Measurements from ENCODE around the gene OR2D3.
"Not testable (repeated sequence)": the region's sequence is repeated elsewhere in the genome, so short reads cannot be mapped to it uniquely, and the experiment has no call there.

Gene OR2D3

GRCh38 chr11:6928916-6929315 lies 8.1 kb downstream of the OR2D3 start:
- DNase-seq = no peak

DNA sequence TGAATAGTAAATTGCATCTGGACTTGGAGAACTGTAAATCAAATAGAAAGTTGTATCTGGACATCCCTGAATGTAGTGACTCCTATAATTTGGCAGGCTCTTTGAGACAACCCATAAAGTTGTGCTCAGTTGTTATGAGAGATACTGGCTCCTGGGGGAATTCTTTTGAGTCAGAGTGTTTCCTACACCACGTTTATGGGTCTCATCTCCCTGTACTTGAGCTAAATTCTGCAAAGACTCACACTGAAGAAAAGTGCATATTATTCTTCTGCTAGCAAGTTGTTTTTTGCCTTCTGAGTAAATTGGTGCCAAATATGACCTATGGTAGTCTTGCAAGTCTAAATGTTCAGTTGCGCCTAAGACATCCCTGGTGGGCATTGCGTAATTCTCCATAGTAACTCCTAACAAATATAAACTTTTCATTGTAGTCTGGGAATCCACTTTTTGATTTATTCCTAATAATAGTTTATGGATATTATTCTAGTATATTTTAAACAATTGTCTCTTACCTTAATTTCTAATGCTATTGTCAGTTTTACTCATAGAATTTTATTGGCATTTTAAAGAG lies 10.4 kb downstream of the OR2D3 start:
- DNase-seq = no peak

DNA sequence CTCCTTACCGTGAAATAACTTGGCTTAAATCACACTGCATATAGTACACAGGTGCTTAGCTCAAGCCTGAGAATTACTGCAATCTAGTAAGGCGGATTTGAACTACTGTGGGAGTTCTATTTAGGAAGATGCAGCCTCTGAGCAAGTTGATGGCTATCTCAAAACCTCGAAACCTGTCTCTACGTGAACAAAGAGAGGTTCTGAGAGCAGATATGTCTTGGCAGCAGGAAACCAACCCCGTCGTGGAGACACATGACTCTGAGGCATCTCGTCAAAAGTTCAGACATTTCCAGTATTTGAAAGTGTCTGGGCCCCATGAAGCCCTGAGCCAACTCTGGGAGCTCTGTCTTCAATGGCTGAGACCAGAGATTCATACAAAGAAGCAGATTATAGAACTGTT lies 11.3 kb downstream of the OR2D3 start:
- no peak for DNase-seq

DNA sequence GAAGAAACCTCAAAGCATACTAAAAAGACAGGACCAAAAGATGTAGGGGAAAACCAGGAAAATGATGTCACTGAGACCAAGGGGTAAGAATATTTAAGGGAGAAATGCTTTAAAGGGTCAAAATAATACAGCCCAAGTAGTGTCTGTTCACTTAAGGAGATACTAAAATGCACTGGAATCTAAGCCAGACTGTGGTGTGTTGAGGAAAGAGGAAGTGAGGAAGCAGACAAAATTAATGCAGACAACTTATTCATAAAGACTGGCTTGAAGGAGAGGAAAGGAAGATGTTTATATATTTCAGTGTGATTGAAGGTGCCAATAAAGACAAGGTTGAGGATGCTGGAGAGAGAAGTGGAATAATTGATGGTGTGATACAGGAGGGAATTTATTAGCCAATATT lies 21.2 kb downstream of the OR2D3 start:
- DNase-seq = no peak

- DNase-seq = no peak
Measured at GRCh38 chr11:6943131-6943530, 22.3 kb downstream of the OR2D3 start.

DNA sequence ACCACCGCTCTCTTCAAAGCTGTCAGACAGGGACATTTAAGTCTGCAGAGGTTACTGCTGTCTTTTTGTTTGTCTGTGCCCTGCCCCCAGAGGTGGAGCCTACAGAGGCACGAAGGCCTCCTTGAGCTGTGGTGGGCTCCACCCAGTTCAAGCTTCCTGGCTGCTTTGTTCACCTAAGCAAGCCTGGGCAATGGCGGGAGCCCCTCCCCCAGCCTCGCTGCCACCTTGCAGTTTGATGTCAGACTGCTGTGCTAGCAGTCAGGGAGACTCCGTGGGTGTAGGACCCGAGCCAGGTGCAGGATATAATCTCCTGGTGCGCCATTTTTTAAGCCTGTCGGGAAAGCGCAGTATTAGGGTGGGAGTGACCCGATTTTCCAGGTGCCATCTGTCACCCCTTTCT lies 33.4 kb downstream of the OR2D3 start:
- DNase-seq = not testable (repeated sequence)

DNA sequence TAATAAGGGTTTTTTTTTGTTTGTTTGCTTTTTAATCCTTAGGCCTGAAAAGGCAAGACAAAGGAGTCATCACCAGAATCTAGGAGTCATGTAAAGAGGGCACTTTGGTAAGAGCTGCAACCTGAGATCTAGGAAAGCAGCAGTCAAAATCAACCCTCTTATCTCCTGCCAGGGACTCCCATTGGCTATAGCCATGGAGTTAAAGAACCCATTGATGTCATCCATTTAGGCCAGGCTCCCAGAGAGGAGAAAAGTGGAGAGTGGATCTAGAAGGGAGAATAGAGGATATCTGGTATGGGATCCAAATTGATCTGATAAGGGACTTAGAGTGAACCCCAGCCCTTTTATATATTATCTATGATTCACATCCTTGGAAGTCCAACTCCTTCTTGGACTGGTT lies 41.3 kb downstream of the OR2D3 start:
- no peak for DNase-seq

DNA sequence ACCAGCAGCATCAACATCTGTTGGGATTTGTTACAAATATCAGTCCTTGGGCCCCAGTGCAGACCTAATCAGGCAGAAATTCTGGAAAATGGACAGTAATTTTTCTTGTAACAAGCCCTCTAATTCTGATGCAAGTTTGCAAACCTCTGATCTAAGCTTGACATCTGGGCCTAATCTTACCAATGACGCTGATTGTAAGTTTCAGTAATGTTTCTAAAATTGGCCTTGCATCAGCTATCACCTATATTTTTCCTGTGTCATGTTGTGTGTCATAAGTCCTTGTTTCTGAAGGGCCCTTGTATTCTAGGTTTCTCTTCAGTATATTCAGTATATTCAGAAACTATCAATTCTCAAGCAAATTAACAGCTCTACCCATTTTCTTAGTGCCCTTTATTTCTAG lies 41.9 kb downstream of the OR2D3 start:
- DNase-seq = no peak

DNA sequence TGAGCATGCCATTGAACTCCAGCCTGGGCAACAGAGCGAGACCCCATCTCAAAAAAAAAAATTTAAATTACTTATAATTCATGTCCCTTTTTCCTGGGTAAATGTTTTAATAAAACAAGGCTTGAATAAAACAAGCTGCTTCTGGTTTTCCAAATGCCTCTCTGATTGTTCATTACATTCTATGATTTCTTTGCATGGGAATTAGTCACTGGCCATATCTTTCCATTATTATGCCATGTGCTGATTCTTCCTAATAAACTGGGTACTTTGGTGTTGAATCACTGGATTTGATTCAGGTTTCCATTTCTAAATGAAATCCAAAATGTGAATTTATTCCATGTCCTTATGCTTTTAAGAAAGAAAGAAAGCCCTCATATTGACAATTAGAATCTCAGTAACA lies 48.0 kb downstream of the OR2D3 start:
- DNase-seq = no peak

- DNase-seq = not testable (repeated sequence)
Measured at GRCh38 chr11:6969854-6970253, 49.1 kb downstream of the OR2D3 start.
